SK-N-SH (cell line): ENCODE measurements around the gene MRPL23. TPM values are rescaled to one million over a fixed set of nuclear protein-coding genes. Genes with fewer than 3 reads are reported as not detected.

Source experiments
- CTCF ChIA-PET: fragments of 300-600, 350-600 bp; formaldehyde crosslinking; extraction: SDS; loops from one replicate; lab custom pipeline; 2021; lab: Yijun Ruan, JAX
- POLR2A ChIA-PET: fragments of 350-600 bp; sonication (Branson Sonifier 250); formaldehyde crosslinking; extraction: SDS; loops from one replicate; lab custom pipeline; 2020; ENCODE audit warnings: antibody characterized with exemption, inconsistent platforms; lab: Yijun Ruan, JAX
- DNase-seq: peaks from one replicate; pipeline ENCODE4 v3.0.0; 2012
- H2AFZ ChIP-seq: fragments of 200-600 bp; sonication (generic); 2 replicates; pipeline ENCODE4 v1.8.1; 2016; ENCODE audit warnings: antibody characterized with exemption, mild to moderate bottlenecking, low read depth
- H3F3A ChIP-seq: fragments of 200-600 bp; sonication (generic); replicated peaks from 2 replicates; pipeline ENCODE3; 2016; ENCODE audit warnings: antibody characterized with exemption, mild to moderate bottlenecking; ENCODE audit not compliant: insufficient read depth
- H3K27ac ChIP-seq, 2 experiments: fragments of 200-500 bp in 1 of 2; fragments of 200-600 bp in 1 of 2; sonication (Bioruptor generic) in 1 of 2; sonication (generic), shearing (Covaris generic) in 1 of 2; 2 replicates each; pipeline versions ENCODE4 v1.5.1 to v1.6.1; 2014 to 2016; ENCODE audit warnings: low read depth in 2 of 2, inconsistent platforms in 1 of 2, low read length in 1 of 2, mild to moderate bottlenecking in 1 of 2, mixed read lengths in 1 of 2
- H3K27me3 ChIP-seq: fragments of 200-600 bp; sonication (generic), shearing (Covaris generic); 2 replicates; pipeline ENCODE4 v1.6.1; 2016; ENCODE audit warnings: mixed run types; ENCODE audit not compliant: insufficient read depth
- H3K36me3 ChIP-seq, 2 experiments: fragments of 200-500 bp in 1 of 2; fragments of 200-600 bp in 1 of 2; sonication (Bioruptor generic) in 1 of 2; sonication (generic) in 1 of 2; replicated peaks in 1 of 2; 2 replicates each; pipeline versions ENCODE3 to v1.5.1; 2014 to 2016; ENCODE audit warnings: low read length in 1 of 2, mild to moderate bottlenecking in 1 of 2; ENCODE audit not compliant: insufficient read depth in 2 of 2, control insufficient read depth in 1 of 2
- H3K4me1 ChIP-seq, 2 experiments: fragments of 200-500 bp in 1 of 2; fragments of 200-600 bp in 1 of 2; sonication (Bioruptor generic) in 1 of 2; sonication (generic), shearing (Covaris generic) in 1 of 2; 2 replicates each; pipeline versions ENCODE4 v1.5.1 to v1.6.1; 2014 to 2016; ENCODE audit warnings: low read depth in 1 of 2, low read length in 1 of 2, mixed run types in 1 of 2; ENCODE audit not compliant: insufficient read depth in 2 of 2, control insufficient read depth in 1 of 2
- H3K4me2 ChIP-seq: fragments of 200-600 bp; sonication (generic), shearing (Covaris generic); 2 replicates; pipeline ENCODE4 v1.6.1; 2017; ENCODE audit warnings: mixed run types
- H3K4me3 ChIP-seq, 2 experiments: fragments of 200-500 bp in 1 of 2; fragments of 200-600 bp in 1 of 2; sonication (Bioruptor generic) in 1 of 2; sonication (generic), shearing (Covaris generic) in 1 of 2; 2 replicates each; pipeline versions ENCODE4 v1.5.1 to v1.8.1; 2014 to 2016; ENCODE audit warnings: low read depth in 2 of 2, inconsistent platforms in 1 of 2, low read length in 1 of 2, mild to moderate bottlenecking in 1 of 2, mixed read lengths in 1 of 2, moderate library complexity in 1 of 2
- H3K79me2 ChIP-seq: fragments of 200-600 bp; sonication (generic); 2 replicates; pipeline ENCODE4 v1.8.1; 2017; ENCODE audit warnings: mild to moderate bottlenecking; ENCODE audit not compliant: insufficient read depth
- H3K9ac ChIP-seq: fragments of 200-600 bp; sonication (generic); 2 replicates; pipeline ENCODE4 v1.6.1; 2017; ENCODE audit warnings: mixed run types
- H3K9me2 ChIP-seq: fragments of 200-600 bp; sonication (generic); 2 replicates; pipeline ENCODE4 v1.6.1; 2017; ENCODE audit warnings: mixed run types
- H3K9me3 ChIP-seq: fragments of 200-600 bp; sonication (generic); 2 replicates; pipeline ENCODE4 v1.6.1; 2017; ENCODE audit warnings: mixed run types, mild to moderate bottlenecking, moderate library complexity
- H4K20me1 ChIP-seq: fragments of 200-600 bp; sonication (generic); 2 replicates; pipeline ENCODE4 v1.6.1; 2017; ENCODE audit warnings: mild to moderate bottlenecking, mixed run types; ENCODE audit not compliant: insufficient read depth
- CTCF ChIP-seq: fragments of 200-600 bp; sonication (generic); IDR thresholded peaks from 2 replicates; pipeline ENCODE4 v1.6.1; 2017; ENCODE audit warnings: antibody characterized with exemption, mild to moderate bottlenecking, moderate library complexity
- EP300 ChIP-seq, 2 experiments: IDR thresholded peaks; 2 replicates each; pipeline versions ENCODE4 v1.4.0 to v1.6.1; 2012; ENCODE audit warnings: borderline replicate concordance in 1 of 2, low read depth in 1 of 2, low read length in 1 of 2
- FOXJ3 ChIP-seq: sonication (generic); formaldehyde crosslinking; IDR thresholded peaks from 2 replicates; pipeline ENCODE4 v1.5.1; 2020; ENCODE audit warnings: mild to moderate bottlenecking, missing genetic modification reagents
- FOXM1 ChIP-seq: IDR thresholded peaks from 2 replicates; pipeline ENCODE4 v1.4.0; 2012; ENCODE audit warnings: low read depth, mild to moderate bottlenecking
- JUND ChIP-seq: IDR thresholded peaks from 2 replicates; pipeline ENCODE4 v1.4.0; 2012
- MAX ChIP-seq: IDR thresholded peaks from 2 replicates; pipeline ENCODE4 v1.4.0; 2012; ENCODE audit warnings: low read depth
- NRF1 ChIP-seq: IDR thresholded peaks from 2 replicates; pipeline ENCODE4 v1.6.1; 2012; ENCODE audit warnings: low read depth, mild to moderate bottlenecking, low read length
- POLR2AphosphoS5 ChIP-seq: IDR thresholded peaks from 2 replicates; pipeline ENCODE4 v1.6.1; 2012; ENCODE audit warnings: low read depth, low read length
- TEAD4 ChIP-seq: IDR thresholded peaks from 2 replicates; pipeline ENCODE4 v1.4.0; 2012; ENCODE audit warnings: mild to moderate bottlenecking, borderline replicate concordance; ENCODE audit not compliant: insufficient read depth
- WGBS: methylation state at CpG from one replicate; pipeline ENCODE4 v1.1.6; 2017; ENCODE audit warnings: low lambda C conversion rate; 5-methylcytosine and 5-hydroxymethylcytosine counted together
- polyA plus RNA-seq, 3 experiments: library from polyadenylated mRNA; depleted of rRNA; stranded (reverse); fragments of >200 nt; gene quantifications; 2 replicates each; pipeline ENCODE4 v1.2.3, GENCODE V29; 2012
- TF ChIP-seq, protein P1 (sequence below): IDR thresholded peaks from 2 replicates; pipeline ENCODE4 v1.6.1; 2012; ENCODE audit warnings: mild to moderate bottlenecking, low read depth, low read length, moderate library complexity

The MRPL23 gene
- polyA plus RNA-seq, 1 of the 3 experiments (the other 2 are of a cell fraction) = 264 TPM

DNA sequence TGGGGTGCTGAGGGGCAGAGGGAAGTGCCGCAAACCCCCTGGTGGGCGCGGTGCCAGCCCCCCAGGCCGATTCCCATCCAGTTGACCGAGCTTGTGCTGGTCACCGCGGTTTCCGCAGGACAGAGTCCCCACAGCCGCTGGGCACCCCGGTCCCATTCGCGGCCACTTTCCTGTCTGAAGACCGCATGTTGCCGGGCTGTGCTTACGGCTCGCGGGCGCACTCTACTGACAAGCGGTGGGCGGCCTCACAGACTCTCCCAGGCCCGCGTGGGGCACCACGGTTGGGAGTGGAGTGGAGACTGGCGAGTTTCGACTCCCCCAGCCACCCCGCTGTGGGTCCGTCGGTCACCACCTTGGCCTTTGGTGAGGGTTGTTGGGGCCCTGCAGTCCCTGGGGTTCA, 51.2 kb downstream of the MRPL23 start:
- Histone ChIP-seq H3K4me3 (no peak overlapping the region), H3K9me3 (no peaks in the 10 kb centered on the region), H2AFZ (no peak overlapping the region), H3K9me2 (no peaks in the 10 kb centered on the region), H3K9ac (no peak overlapping the region), H3K79me2 (no peaks in the 10 kb centered on the region), H3K36me3 (no peaks in the 10 kb centered on the region), H3F3A (no peaks in the 10 kb centered on the region), H3K27ac (no peak overlapping the region), H3K4me1 (no peaks in the 10 kb centered on the region), H3K27me3 (no peaks in the 10 kb centered on the region), H3K4me2 (no peak overlapping the region), H4K20me1 (no peaks in the 10 kb centered on the region)
- POLR2A ChIA-PET = interaction anchor here (0.7 to 5.4 kb wide), 10 partner anchors 18 to 304 kb away, joined by 4 to 84 read pairs (median 9); no protein-coding TSS in a partner anchor
- CTCF ChIA-PET = interaction anchor here (0.6 to 4.3 kb wide), 19 partner anchors 10 to 346 kb away, joined by 3 to 29 read pairs (median 5); no protein-coding TSS in a partner anchor
- TF ChIP-seq FOXM1 (no peak), NRF1 (no peak), CTCF (no peak), MAX (no peak)
- DNase-seq = no peak
- no CpG with 5 or more reads among the region's 28 CpGs for WGBS

DNA sequence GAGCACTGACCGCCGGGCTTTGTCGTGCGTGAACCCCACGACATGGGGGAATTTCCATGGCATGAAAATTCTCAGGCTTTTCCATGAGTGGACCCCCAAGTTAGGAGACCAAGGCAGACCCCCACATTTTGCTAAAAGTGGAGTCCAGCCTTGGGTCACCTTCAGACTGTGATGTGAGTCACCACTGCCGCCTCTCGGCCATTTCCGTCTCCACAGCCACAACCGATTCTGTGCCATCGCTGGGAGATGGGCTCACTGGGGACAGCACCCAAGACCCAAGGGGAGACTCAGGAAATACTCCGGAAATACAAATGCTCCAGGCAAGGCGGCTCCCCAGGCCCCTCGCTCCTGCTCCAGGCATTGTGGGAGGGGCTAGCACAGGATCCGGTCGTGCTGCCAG, 51.7 kb downstream of the MRPL23 start:
- no peak for TF ChIP-seq EP300 (IDR thresholded peaks at IDR 0.05; ENCODE audit: borderline replicate concordance in 1 of 2, low read depth in 1 of 2, low read length in 1 of 2)
- no peak for TF ChIP-seq JUND
- TF ChIP-seq, protein P1, sequence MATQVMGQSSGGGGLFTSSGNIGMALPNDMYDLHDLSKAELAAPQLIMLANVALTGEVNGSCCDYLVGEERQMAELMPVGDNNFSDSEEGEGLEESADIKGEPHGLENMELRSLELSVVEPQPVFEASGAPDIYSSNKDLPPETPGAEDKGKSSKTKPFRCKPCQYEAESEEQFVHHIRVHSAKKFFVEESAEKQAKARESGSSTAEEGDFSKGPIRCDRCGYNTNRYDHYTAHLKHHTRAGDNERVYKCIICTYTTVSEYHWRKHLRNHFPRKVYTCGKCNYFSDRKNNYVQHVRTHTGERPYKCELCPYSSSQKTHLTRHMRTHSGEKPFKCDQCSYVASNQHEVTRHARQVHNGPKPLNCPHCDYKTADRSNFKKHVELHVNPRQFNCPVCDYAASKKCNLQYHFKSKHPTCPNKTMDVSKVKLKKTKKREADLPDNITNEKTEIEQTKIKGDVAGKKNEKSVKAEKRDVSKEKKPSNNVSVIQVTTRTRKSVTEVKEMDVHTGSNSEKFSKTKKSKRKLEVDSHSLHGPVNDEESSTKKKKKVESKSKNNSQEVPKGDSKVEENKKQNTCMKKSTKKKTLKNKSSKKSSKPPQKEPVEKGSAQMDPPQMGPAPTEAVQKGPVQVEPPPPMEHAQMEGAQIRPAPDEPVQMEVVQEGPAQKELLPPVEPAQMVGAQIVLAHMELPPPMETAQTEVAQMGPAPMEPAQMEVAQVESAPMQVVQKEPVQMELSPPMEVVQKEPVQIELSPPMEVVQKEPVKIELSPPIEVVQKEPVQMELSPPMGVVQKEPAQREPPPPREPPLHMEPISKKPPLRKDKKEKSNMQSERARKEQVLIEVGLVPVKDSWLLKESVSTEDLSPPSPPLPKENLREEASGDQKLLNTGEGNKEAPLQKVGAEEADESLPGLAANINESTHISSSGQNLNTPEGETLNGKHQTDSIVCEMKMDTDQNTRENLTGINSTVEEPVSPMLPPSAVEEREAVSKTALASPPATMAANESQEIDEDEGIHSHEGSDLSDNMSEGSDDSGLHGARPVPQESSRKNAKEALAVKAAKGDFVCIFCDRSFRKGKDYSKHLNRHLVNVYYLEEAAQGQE = no peak
- TF ChIP-seq FOXJ3 (CRISPR knock-in tag) = no peak
- TF ChIP-seq TEAD4 = no peak
- no peak for TF ChIP-seq POLR2AphosphoS5
- WGBS = no CpG with 5 or more reads among the region's 15 CpGs
- no peaks in the 10 kb centered on the region for H3F3A ChIP-seq
- no peak overlapping the region for H3K27ac ChIP-seq
- no peaks in the 10 kb centered on the region for H3K79me2 ChIP-seq
- no peak overlapping the region for H2AFZ ChIP-seq
- no peak overlapping the region for H3K9ac ChIP-seq
- no peaks in the 10 kb centered on the region for H3K9me3 ChIP-seq
- H3K4me2 ChIP-seq = no peak overlapping the region
- H4K20me1 ChIP-seq = no peaks in the 10 kb centered on the region
- H3K27me3 ChIP-seq = no peaks in the 10 kb centered on the region
- DNase-seq = no peak
- H3K36me3 ChIP-seq = no peaks in the 10 kb centered on the region
- H3K4me1 ChIP-seq = no peaks in the 10 kb centered on the region
- H3K4me3 ChIP-seq = no peak overlapping the region
- CTCF ChIA-PET = interaction anchor here (0.6 to 6.1 kb wide), 23 partner anchors 8 to 351 kb away, joined by 3 to 148 read pairs (median 4); partner anchors contain the start of gene SYT8
- POLR2A ChIA-PET = interaction anchor here (0.7 to 5.4 kb wide), 7 partner anchors 19 to 117 kb away, joined by 3 to 84 read pairs (median 12); no protein-coding TSS in a partner anchor
- H3K9me2 ChIP-seq = no peaks in the 10 kb centered on the region
